T-helper 2 cell (primary cell): Measurements from ENCODE around the gene PRKAG2.

Source experiments
- DNase-seq, 5 experiments: peaks; one replicate each; pipeline versions ENCODE4 v3.0.0 to v3.0.0-alpha.2; 2012 to 2022

The PRKAG2 gene

GRCh38 chr7:151689196-151689971 is 187.5 kb downstream of the PRKAG2 start:
- no peak for DNase-seq

GRCh38 chr7:151688236-151688780 is 188.6 kb downstream of the PRKAG2 start:
- no peak for DNase-seq

- DNase-seq = no peak
Observed at GRCh38 chr7:151687523-151688235, 189.2 kb downstream of the PRKAG2 start.

- DNase-seq = no peak
Observed at GRCh38 chr7:151686826-151687225, 190.1 kb downstream of the PRKAG2 start.

GRCh38 chr7:151686016-151686766 is 190.7 kb downstream of the PRKAG2 start:
- DNase-seq = no peak

- DNase-seq = no peak
Observed at GRCh38 chr7:151684408-151685175, 192.3 kb downstream of the PRKAG2 start.

- DNase-seq = no peak
Observed at GRCh38 chr7:151683615-151684407, 193.1 kb downstream of the PRKAG2 start.

GRCh38 chr7:151682831-151683614 is 193.9 kb downstream of the PRKAG2 start:
- no peak for DNase-seq

- no peak for DNase-seq
Observed at GRCh38 chr7:151681726-151682125, 195.2 kb downstream of the PRKAG2 start.

- DNase-seq = no peak
Observed at GRCh38 chr7:151680810-151681209, 196.1 kb downstream of the PRKAG2 start.

- DNase-seq = peak in 1 of 5 experiments; percentile 22
Observed at GRCh38 chr7:151679881-151680612, 196.9 kb downstream of the PRKAG2 start.

GRCh38 chr7:151679071-151679708 is 197.7 kb downstream of the PRKAG2 start:
- no peak for DNase-seq

- no peak for DNase-seq
Observed at GRCh38 chr7:151678227-151678604, 198.7 kb downstream of the PRKAG2 start.

GRCh38 chr7:151677581-151678226 is 199.2 kb downstream of the PRKAG2 start:
- DNase-seq = no peak

- DNase-seq = no peak
Observed at GRCh38 chr7:151676759-151677158, 200.2 kb downstream of the PRKAG2 start.

GRCh38 chr7:151675196-151675920 is 201.6 kb downstream of the PRKAG2 start:
- DNase-seq = no peak

- DNase-seq = no peak
Observed at GRCh38 chr7:151674161-151674920, 202.6 kb downstream of the PRKAG2 start.
